Mucosa of rectum (tissue), 2 donors: ENCODE data around the gene DUS1L.

Source experiments
- H3K27ac ChIP-seq, 2 donors: one replicate each; pipeline ENCODE4 v1.7.0; 2013; ENCODE audit warnings: inconsistent platforms in 2 of 2, low read depth in 2 of 2, low read length in 2 of 2
- H3K27me3 ChIP-seq, 2 donors: one replicate each; pipeline ENCODE4 v1.7.0; 2013; ENCODE audit warnings: low read length in 2 of 2; ENCODE audit not compliant: control insufficient read depth in 2 of 2, insufficient read depth in 2 of 2
- H3K36me3 ChIP-seq, 2 donors: one replicate each; pipeline ENCODE4 v1.7.0; 2013; ENCODE audit warnings: low read length in 2 of 2; ENCODE audit not compliant: control insufficient read depth in 2 of 2, insufficient read depth in 2 of 2
- H3K4me1 ChIP-seq, 2 donors: one replicate each; pipeline ENCODE4 v1.7.0; 2013; ENCODE audit warnings: low read length in 2 of 2, mild to moderate bottlenecking in 1 of 2; ENCODE audit not compliant: control insufficient read depth in 2 of 2, insufficient read depth in 2 of 2
- H3K4me3 ChIP-seq, 2 donors: one replicate each; pipeline ENCODE4 v1.7.0; 2013; ENCODE audit warnings: low read length in 2 of 2
- H3K9ac ChIP-seq, 2 donors: one replicate each; pipeline ENCODE4 v1.7.0; 2013; ENCODE audit warnings: low read length in 2 of 2, low read depth in 1 of 2, mild to moderate bottlenecking in 1 of 2
- H3K9me3 ChIP-seq, 2 donors: one replicate each; pipeline ENCODE4 v1.7.0; 2013; ENCODE audit warnings: low read length in 2 of 2; ENCODE audit not compliant: control insufficient read depth in 2 of 2
- donor health status: healthy.
- donor health status: Normal muscosa, but diverticular disease.

The DUS1L gene

DNA sequence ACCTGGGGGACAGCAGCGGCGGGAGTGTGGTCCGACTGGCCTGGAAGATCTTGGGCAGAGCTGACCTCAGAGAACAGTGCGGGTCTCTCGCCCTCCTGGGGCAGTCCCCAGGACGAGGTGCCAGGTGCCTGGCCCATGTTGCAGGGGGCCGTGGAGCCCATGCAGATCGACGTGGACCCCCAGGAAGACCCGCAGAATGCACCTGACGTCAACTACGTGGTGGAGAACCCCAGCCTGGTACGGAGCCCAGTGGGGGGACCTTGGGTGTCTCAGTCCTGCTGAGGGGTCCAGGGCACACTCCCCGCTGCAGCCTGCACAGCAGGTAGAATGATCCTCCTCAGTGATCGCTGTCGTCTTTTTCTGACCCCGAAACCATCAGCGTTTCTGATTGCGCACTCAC lies 12.5 kb downstream of the DUS1L start:
- Histone ChIP-seq H3K36me3 (peaks cover 28 to 35% of the 10 kb centered on the region in 2 donors), H3K27ac (no peak overlapping the region), H3K9ac (no peak overlapping the region), H3K27me3 (no peaks in the 10 kb centered on the region), H3K4me3 (peak overlapping the region in 1 of 2 donors; percentile 85), H3K4me1 (peaks cover 14 to 20% of the 10 kb centered on the region in 2 donors), H3K9me3 (no peaks in the 10 kb centered on the region)

- no peak overlapping the region for H3K27ac ChIP-seq
- H3K9me3 ChIP-seq, result no peaks in the 10 kb centered on the region
- peak overlapping the region; percentile 66 to 72 for H3K9ac ChIP-seq
- H3K4me3 ChIP-seq, result peak overlapping the region; percentile 85
- no peaks in the 10 kb centered on the region for H3K27me3 ChIP-seq
- peaks cover 14 to 20% of the 10 kb centered on the region in 2 donors for H3K4me1 ChIP-seq
- peaks cover 25 to 31% of the 10 kb centered on the region in 2 donors for H3K36me3 ChIP-seq
These were observed 13.0 kb downstream of the DUS1L start for GRCh38 chr17:82052638-82053059.

- Histone ChIP-seq H3K36me3 (peaks cover 30% of the 10 kb centered on the region in 2 donors), H3K4me1 (peaks cover 14 to 20% of the 10 kb centered on the region in 2 donors), H3K4me3 (peak within 1 kb of the TSS; percentile 85), H3K27ac (no peak within 1 kb of the TSS), H3K9ac (peak within 1 kb of the TSS; percentile 66 to 72), H3K27me3 (no peaks in the 10 kb centered on the region), H3K9me3 (no peaks in the 10 kb centered on the region)
These were observed 13.6 kb downstream of the DUS1L start, which contains the start of the genes GPS1 and RFNG for GRCh38 chr17:82051776-82052637. Gene GPS1 (plus strand): TSS chr17:82051898. CDS start chr17:82051932, 34 bp downstream. Gene RFNG (minus strand): TSS chr17:82051811. CDS start chr17:82051766, 45 bp downstream.

DNA sequence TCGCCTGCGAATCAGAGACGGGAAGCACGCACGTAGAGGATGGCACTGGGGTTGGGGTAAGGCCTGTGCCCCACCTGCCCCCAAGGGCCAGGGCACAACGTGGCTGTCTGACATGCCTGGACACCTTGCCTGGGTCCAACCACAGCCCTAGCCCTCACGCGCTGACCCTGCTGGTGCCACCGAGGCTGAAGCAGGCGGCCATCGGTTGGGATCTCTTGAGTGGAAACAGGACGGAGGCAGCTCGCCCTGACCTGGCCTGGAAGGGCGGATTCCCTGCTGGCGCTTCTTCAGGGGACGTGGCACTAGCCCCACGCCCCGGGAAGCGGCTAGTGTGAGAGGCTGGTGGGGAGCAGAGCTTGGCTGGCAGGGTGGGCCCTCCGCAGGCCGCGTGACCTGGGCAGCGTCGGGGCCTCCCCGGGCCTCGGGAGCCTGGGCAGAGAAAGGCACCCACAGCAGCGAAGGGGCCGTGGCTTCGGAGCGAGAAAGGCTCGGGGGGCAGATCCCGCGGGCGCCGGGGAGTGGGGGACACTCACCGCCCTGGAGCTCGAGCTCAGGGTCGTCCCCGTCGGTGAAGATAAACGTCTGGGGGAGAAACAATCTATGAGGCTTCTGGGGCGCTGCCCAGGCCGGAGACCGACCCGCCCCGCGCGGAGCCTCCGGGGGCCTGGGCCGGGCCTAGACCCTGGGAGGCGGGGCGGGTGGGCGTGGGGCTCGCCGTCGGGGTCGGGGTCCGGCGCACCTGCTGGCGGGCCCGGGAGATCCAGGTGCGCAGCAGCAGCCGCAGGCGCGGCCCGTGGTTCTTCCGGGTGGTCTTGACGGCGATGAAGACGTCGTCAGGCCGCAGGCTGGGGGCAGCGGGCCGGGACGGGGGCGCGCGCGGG lies 14.6 kb downstream of the DUS1L start:
- peak overlapping the region; percentile 85 for H3K4me3 ChIP-seq
- H3K9me3 ChIP-seq, result no peaks in the 10 kb centered on the region
- H3K4me1 ChIP-seq, result peaks cover 14 to 20% of the 10 kb centered on the region in 2 donors
- H3K36me3 ChIP-seq, result peaks cover 22 to 26% of the 10 kb centered on the region in 2 donors
- no peaks in the 10 kb centered on the region for H3K27me3 ChIP-seq
- H3K27ac ChIP-seq, result no peak overlapping the region
- H3K9ac ChIP-seq, result peak overlapping the region; percentile 41 to 66

DNA sequence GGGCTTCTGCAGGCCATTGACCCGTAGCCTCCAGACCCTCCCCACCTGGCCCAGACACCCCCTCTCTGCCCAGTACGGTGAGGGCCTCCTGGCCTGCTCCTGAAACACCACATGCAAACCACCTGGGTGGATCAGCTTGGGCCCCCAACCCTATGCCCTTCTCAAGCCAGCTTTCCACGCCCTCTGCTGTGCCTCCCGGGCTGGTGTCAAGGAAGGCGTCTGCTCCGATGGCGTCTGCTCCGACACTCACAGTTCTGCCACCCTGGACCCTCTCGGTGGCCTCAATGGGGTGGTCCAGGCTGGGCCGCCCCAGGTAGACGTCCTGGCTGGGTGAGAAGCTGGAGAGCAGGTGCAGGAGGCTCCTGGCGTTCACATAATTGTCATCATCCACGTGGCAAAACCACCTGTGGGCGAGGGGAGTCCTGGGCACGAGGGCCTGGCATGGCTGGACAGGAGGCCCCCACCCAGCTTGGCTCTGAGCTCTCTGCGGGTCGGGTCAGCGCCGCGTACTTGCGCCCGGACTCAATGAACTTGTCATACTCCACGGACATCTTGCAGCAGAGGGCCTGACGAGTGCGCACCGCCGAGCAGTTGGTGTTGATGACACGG lies 15.3 kb downstream of the DUS1L start:
- H3K4me3 ChIP-seq, result peak overlapping the region; percentile 85

DNA sequence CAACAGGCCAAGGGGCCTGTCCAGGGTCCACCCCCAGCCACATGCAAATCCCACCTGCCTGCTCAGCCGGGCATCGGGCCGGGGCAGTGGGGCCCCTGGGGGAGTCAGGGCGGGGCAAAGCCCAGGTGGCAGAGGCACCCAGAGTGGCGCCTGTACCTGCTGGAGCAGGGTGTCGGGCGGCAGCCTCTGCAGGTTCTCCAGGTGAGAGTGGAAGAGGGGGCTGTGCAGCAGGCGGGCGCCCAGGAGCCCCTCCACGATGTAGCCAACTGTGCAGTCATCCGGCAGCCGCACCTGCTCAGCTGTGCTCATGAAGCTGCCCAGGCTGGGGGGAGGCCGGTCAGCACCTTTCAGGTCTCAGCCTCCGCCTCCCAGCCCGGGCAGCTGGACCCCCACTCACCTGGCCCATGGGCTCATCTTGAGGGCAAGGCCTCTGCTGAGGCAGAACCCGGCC lies 16.1 kb downstream of the DUS1L start:
- Histone ChIP-seq H3K27ac (no peak overlapping the region), H3K4me1 (peaks cover 14 to 20% of the 10 kb centered on the region in 2 donors), H3K4me3 (no peak overlapping the region), H3K9me3 (no peaks in the 10 kb centered on the region), H3K27me3 (no peaks in the 10 kb centered on the region), H3K9ac (no peak overlapping the region), H3K36me3 (peaks cover 10 to 15% of the 10 kb centered on the region in 2 donors)

More for the DNA sequence above, 15.3 kb downstream of the DUS1L start:
- Histone ChIP-seq H3K36me3 (peaks cover 17 to 22% of the 10 kb centered on the region in 2 donors), H3K9ac (peak overlapping the region in 1 of 2 donors; percentile 66), H3K4me1 (peaks cover 14 to 20% of the 10 kb centered on the region in 2 donors), H3K27me3 (no peaks in the 10 kb centered on the region), H3K27ac (no peak overlapping the region), H3K9me3 (no peaks in the 10 kb centered on the region)

DNA sequence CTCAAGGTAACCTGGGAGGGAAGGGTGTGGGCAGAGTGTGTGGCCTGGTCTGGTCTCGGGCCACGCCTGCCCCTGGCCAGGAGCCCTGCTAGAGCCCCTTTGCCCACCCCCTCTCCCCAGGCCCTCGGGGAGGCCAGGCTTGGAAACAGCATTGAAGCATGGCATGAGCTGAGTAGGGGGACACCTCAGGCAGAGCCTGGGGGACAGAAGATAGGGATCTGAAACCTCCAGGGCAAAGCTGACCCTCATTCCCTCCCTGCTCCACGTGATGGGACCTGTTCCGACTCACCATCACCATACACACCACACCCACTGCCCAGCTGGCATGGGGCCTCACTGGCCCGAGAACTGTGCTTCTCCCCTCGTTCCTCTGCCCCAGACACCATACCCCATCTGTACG lies 16.5 kb downstream of the DUS1L start:
- Histone ChIP-seq H3K9ac (no peak overlapping the region), H3K27ac (no peak overlapping the region), H3K9me3 (no peaks in the 10 kb centered on the region), H3K4me3 (no peak overlapping the region), H3K36me3 (peaks cover 6 to 12% of the 10 kb centered on the region in 2 donors), H3K4me1 (peaks cover 14 to 20% of the 10 kb centered on the region in 2 donors), H3K27me3 (no peaks in the 10 kb centered on the region)

DNA sequence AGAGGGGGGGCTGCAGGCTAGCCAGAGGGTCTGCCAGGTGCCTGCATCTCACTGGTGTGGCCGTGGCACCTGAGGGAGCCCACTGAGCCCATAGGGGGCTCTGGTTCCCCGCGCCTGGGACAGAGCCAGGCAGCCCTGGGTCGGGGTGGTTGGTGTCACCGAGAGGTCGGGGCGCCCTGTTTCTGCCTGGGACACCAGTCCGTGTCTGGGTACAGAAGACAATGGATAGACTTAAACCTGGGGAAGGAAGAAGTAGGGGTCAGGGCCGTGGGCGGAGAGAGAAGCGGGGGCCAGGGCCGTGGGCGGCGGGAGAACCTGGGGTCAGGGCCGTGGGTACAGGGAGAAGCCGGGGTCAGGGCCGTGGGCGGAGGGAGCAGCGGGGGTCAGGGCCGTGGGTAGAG lies 17.0 kb downstream of the DUS1L start:
- Histone ChIP-seq H3K9ac (no peak overlapping the region), H3K36me3 (peaks cover 3 to 8% of the 10 kb centered on the region in 2 donors), H3K4me3 (no peak overlapping the region), H3K9me3 (no peaks in the 10 kb centered on the region), H3K4me1 (peaks cover 14 to 20% of the 10 kb centered on the region in 2 donors), H3K27me3 (no peaks in the 10 kb centered on the region), H3K27ac (no peak overlapping the region)

DNA sequence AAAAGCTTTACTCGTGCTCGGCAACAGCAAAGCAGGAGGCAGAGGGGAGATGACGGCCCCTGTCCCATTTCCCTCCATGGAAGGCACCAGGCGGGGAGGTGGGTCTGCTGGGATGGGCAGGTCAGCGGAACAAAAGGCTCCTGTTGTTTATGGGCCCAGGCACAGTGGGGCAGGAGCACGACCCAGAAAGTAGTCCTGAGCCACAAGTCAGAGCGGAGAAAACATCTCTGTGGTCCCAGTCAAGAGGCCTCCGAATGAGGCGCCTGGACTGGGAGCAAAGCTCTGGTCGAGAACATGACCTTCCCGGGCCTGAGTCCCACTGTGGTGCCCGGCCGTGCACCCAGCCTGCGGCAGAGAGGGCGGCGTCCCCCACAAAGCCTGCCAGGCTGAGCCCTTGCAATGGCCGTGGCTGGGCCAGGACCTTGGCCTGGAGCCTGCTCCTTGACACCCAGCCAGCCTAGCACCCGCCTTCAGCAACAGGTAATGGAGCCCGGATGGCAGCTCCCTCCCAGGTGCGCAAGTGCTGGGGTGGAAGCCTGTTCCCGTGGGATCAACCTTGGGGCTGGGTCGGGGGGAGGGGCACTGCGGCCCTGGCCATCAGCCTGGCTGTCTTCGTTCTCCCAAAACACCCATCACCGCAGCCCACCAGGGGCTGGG lies 17.6 kb downstream of the DUS1L start:
- Histone ChIP-seq H3K9me3 (no peaks in the 10 kb centered on the region), H3K4me1 (peaks cover 12 to 15% of the 10 kb centered on the region in 2 donors), H3K36me3 (peaks cover 3 to 8% of the 10 kb centered on the region in 2 donors), H3K4me3 (no peak overlapping the region), H3K27me3 (no peaks in the 10 kb centered on the region), H3K9ac (no peak overlapping the region), H3K27ac (no peak overlapping the region)
